Esophagus muscularis mucosa (tissue), 3 donors: ENCODE measurements around the gene EPHA6.

Source experiments
- CTCF ChIP-seq, 3 experiments: fragments of 200-600 bp in 2 of 3; fragments of 450-650 bp in 1 of 3; sonication (generic) in 2 of 3; IDR thresholded peaks; one replicate each; pipeline ENCODE4 v1.5.1; 2017 to 2019; ENCODE audit warnings: antibody characterized with exemption in 3 of 3, mild to moderate bottlenecking in 2 of 3, moderate library complexity in 1 of 3
- EP300 ChIP-seq: sonication (generic); formaldehyde crosslinking; IDR thresholded peaks from one replicate; pipeline ENCODE4 v1.6.1; 2017; ENCODE audit warnings: antibody characterized with exemption

DNA sequence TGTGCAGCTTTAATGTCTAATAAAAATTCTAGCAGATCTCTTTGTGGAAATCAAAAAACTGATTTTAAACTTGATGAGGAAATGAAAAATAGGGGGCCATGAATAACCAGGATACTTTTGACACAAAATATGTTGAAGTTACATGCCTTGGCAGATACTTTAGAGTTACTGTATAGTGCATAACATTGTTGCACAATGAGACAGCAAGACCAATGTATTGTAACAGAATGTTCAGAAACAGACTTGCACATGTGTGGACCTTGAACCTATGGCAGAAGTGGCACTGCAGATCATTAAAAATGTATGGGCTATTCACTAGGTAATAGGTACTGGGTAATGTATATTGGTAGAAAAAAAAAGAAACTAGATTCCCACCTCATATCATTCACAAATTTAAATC is 607.2 kb downstream of the EPHA6 start:
- TF ChIP-seq CTCF (IDR thresholded peaks at IDR 0.05) (no peak), EP300 (no peak)
